GM12878 (cell line): Measurements from ENCODE around the gene CSNK1G2.

Experiments used
- BHLHE40 ChIP-seq, 2 experiments: fragments of 450-650 bp in 1 of 2; IDR thresholded peaks; 2 replicates each; pipeline ENCODE4 v1.6.1; 2011 to 2017; ENCODE audit warnings: low read depth in 2 of 2, borderline replicate concordance in 1 of 2, improper control_type of control experiment in 1 of 2, low read length in 1 of 2, mild to moderate bottlenecking in 1 of 2
- EZH2 ChIP-seq: IDR thresholded peaks from 2 replicates; pipeline ENCODE4 v1.6.1; 2012; ENCODE audit warnings: low read depth, mild to moderate bottlenecking, control low read depth, inconsistent platforms, low read length, borderline replicate concordance; ENCODE audit not compliant: control insufficient read depth
- HDGF ChIP-seq: fragments of 450-650 bp; IDR thresholded peaks from 2 replicates; pipeline ENCODE4 v1.6.1; 2016; ENCODE audit warnings: antibody characterized with exemption
- MTA2 ChIP-seq: fragments of 450-650 bp; IDR thresholded peaks from 2 replicates; pipeline ENCODE4 v1.6.1; 2016; ENCODE audit warnings: low read depth, mild to moderate bottlenecking, moderate library complexity
- MXI1 ChIP-seq: fragments of 150-350 bp; IDR thresholded peaks from 2 replicates; pipeline ENCODE4 v1.6.1; 2011; ENCODE audit warnings: low read depth, mild to moderate bottlenecking, inconsistent platforms, low read length, improper control_type of control experiment
- POLR2A ChIP-seq: IDR thresholded peaks from 2 replicates; pipeline ENCODE4 v1.6.1; 2011; ENCODE audit warnings: low read depth, mild to moderate bottlenecking, low read length
- POLR2AphosphoS5 ChIP-seq: IDR thresholded peaks from 2 replicates; pipeline ENCODE4 v1.6.1; 2011; ENCODE audit warnings: mild to moderate bottlenecking, low read length, inconsistent platforms
- SIN3A ChIP-seq: IDR thresholded peaks from 2 replicates; pipeline ENCODE4 v1.6.1; 2012; ENCODE audit warnings: low read depth, low read length, improper control_type of control experiment
- SMC3 ChIP-seq: IDR thresholded peaks from 2 replicates; pipeline ENCODE4 v1.6.1; 2011; ENCODE audit warnings: low read length, improper control_type of control experiment, borderline replicate concordance
- TF ChIP-seq, protein P1 (sequence below): fragments of 150-350 bp; IDR thresholded peaks from 2 replicates; pipeline ENCODE4 v1.6.1; 2014; ENCODE audit warnings: mild to moderate bottlenecking, low read depth, low read length
- TF ChIP-seq, protein P2 (sequence below), 3 experiments: IDR thresholded peaks in 2 of 3; conservative IDR thresholded peaks in 1 of 3; 2 replicates each; pipeline ENCODE4 v1.5.1; 2011; ENCODE audit warnings: low read depth in 3 of 3, low read length in 3 of 3, mild to moderate bottlenecking in 3 of 3, control low read depth in 2 of 3, moderate library complexity in 2 of 3, inconsistent platforms in 1 of 3, mixed read lengths in 1 of 3; ENCODE audit not compliant: control insufficient read depth in 2 of 3, insufficient read depth in 1 of 3; ENCODE audit errors: extremely low read depth in 1 of 3
- TF ChIP-seq, protein P3 (sequence below): fragments of 450-650 bp; IDR thresholded peaks from 2 replicates; pipeline ENCODE4 v1.6.1; 2016; ENCODE audit warnings: mild to moderate bottlenecking

DNA sequence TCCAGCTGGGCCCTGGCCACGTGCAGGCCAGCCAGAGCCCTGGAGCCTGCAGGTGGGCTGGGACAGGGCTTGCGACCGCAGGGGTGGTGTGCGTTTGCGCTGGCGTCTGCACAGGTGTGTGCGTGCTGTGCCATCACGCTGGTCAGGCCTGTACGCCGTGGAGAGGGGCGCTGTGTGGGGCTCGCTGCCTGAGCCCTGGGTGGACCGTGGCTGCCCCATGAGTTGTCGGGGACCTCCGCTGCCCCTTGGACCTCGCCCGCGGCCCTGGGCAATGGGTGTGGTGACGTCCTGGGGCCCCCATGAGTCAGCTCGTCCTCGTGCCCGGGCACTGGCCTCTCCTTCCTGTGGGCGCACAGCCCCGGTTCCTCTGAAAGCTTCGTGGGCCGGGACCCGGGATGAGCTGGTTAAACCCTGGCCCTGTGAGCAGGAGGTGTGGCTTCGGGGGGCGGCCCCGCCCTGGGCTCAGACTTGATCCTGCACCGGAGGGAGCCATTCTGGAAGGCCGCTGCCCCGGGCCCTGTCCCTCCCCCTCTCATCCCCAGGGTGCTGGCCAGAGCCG is 6.8 kb downstream of the CSNK1G2 start:
- TF ChIP-seq EZH2 (no peak), POLR2AphosphoS5 (no peak), MTA2 (no peak), POLR2A (no peak), BHLHE40 (IDR thresholded peaks at IDR 0.05; ENCODE audit: borderline replicate concordance in 1 of 2, low read depth in 2 of 2, low read length in 1 of 2) (no peak), SIN3A (no peak), SMC3 (no peak), HDGF (no peak), MXI1 (no peak)
- TF ChIP-seq, protein P1, sequence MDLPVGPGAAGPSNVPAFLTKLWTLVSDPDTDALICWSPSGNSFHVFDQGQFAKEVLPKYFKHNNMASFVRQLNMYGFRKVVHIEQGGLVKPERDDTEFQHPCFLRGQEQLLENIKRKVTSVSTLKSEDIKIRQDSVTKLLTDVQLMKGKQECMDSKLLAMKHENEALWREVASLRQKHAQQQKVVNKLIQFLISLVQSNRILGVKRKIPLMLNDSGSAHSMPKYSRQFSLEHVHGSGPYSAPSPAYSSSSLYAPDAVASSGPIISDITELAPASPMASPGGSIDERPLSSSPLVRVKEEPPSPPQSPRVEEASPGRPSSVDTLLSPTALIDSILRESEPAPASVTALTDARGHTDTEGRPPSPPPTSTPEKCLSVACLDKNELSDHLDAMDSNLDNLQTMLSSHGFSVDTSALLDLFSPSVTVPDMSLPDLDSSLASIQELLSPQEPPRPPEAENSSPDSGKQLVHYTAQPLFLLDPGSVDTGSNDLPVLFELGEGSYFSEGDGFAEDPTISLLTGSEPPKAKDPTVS: no peak
- TF ChIP-seq, protein P2, sequence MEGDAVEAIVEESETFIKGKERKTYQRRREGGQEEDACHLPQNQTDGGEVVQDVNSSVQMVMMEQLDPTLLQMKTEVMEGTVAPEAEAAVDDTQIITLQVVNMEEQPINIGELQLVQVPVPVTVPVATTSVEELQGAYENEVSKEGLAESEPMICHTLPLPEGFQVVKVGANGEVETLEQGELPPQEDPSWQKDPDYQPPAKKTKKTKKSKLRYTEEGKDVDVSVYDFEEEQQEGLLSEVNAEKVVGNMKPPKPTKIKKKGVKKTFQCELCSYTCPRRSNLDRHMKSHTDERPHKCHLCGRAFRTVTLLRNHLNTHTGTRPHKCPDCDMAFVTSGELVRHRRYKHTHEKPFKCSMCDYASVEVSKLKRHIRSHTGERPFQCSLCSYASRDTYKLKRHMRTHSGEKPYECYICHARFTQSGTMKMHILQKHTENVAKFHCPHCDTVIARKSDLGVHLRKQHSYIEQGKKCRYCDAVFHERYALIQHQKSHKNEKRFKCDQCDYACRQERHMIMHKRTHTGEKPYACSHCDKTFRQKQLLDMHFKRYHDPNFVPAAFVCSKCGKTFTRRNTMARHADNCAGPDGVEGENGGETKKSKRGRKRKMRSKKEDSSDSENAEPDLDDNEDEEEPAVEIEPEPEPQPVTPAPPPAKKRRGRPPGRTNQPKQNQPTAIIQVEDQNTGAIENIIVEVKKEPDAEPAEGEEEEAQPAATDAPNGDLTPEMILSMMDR (IDR thresholded peaks at IDR 0.05 in 2 of 3, conservative IDR thresholded peaks at IDR 0.05 in 1 of 3; ENCODE audit: control insufficient read depth in 2 of 3, extremely low read depth in 1 of 3, insufficient read depth in 1 of 3, low read depth in 3 of 3, low read length in 3 of 3): no peak
- TF ChIP-seq, protein P3, sequence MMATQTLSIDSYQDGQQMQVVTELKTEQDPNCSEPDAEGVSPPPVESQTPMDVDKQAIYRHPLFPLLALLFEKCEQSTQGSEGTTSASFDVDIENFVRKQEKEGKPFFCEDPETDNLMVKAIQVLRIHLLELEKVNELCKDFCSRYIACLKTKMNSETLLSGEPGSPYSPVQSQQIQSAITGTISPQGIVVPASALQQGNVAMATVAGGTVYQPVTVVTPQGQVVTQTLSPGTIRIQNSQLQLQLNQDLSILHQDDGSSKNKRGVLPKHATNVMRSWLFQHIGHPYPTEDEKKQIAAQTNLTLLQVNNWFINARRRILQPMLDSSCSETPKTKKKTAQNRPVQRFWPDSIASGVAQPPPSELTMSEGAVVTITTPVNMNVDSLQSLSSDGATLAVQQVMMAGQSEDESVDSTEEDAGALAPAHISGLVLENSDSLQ: no peak
